Right atrium auricular region (tissue), 2 donors: ENCODE results near the gene GALNT10. TPM values are rescaled to one million over a fixed set of nuclear protein-coding genes. Genes with fewer than 3 reads are reported as not detected.
"Not testable (repeated sequence)": the region's sequence is repeated elsewhere in the genome, so short reads cannot be mapped to it uniquely, and the experiment has no call there.

Experiments used
- DNase-seq: peaks from one replicate; pipeline ENCODE4 v3.0.0-alpha.2; 2019; ENCODE audit warnings: low spot score
- H3K27ac ChIP-seq, 2 donors: fragments of 200-600 bp; sonication (generic); 1 replicate in 1 of 2; 2 replicates in 1 of 2; pipeline ENCODE4 v1.5.1; 2016 to 2019
- H3K27me3 ChIP-seq, 2 donors: fragments of 200-600 bp; sonication (generic); one replicate each; pipeline versions ENCODE4 v1.5.1 to v1.6.0; 2017 to 2019
- H3K36me3 ChIP-seq: fragments of 200-600 bp; sonication (generic); one replicate; pipeline ENCODE4 v1.5.1; 2016
- H3K4me1 ChIP-seq, 2 donors: fragments of 200-600 bp; sonication (generic); one replicate each; pipeline versions ENCODE4 v1.5.1 to v1.6.0; 2017 to 2019
- H3K4me3 ChIP-seq, 2 donors: fragments of 200-600 bp; sonication (generic); 1 replicate in 1 of 2; 2 replicates in 1 of 2; pipeline ENCODE4 v1.5.1; 2017 to 2019; ENCODE audit warnings: mild to moderate bottlenecking in 1 of 2, moderate library complexity in 1 of 2
- H3K9me3 ChIP-seq, 2 donors: fragments of 200-600 bp; sonication (generic); one replicate each; pipeline ENCODE4 v1.5.1; 2019
- CTCF ChIP-seq, 2 donors: fragments of 200-600 bp; sonication (generic); IDR thresholded peaks; one replicate each; pipeline ENCODE4 v1.5.1; 2019; ENCODE audit warnings: antibody characterized with exemption in 2 of 2
- total RNA-seq, 2 donors: library from RNA; depleted of rRNA; stranded (reverse); fragments of >200 nt; gene quantifications; one replicate each; pipeline ENCODE4 v1.1.0, GENCODE V29; 2016

GALNT10 gene
- total RNA-seq, 2 donors from 2014 or later: 13.2 to 18.4 TPM

- Histone ChIP-seq H3K27ac (no peak overlapping the region), H3K9me3 (no peaks in the 10 kb centered on the region), H3K4me3 (no peak overlapping the region), H3K4me1 (peaks cover 0 to 30% of the 10 kb centered on the region in 2 donors), H3K36me3 (no peaks in the 10 kb centered on the region), H3K27me3 (no peaks in the 10 kb centered on the region)
- no peak for DNase-seq
- TF ChIP-seq CTCF (IDR thresholded peaks at IDR 0.05): no peak
These were observed 165.6 kb downstream of the GALNT10 start for GRCh38 chr5:154356020-154356655.

DNA sequence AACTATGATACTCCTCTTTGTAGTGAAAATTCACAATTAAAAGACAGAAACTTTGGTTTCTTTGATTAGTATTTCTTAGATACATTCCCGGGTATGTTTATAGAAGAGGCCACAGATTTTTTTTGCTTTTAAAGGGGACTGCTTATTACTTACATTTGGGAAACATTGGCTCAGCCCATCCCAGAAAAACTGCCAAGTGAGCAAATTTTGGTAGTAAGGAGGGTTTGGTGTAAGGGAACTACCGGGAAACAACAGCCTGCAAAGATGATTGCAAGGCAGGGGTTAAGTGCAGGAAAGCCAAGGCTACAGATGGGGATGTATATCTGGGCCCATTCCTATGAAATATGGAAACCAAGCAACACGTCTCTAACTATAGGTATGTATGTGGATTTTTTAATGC is 166.4 kb downstream of the GALNT10 start:
- DNase-seq: no peak
- Histone ChIP-seq H3K4me1 (peaks cover 0 to 30% of the 10 kb centered on the region in 2 donors), H3K36me3 (no peaks in the 10 kb centered on the region), H3K4me3 (no peak overlapping the region), H3K27me3 (no peaks in the 10 kb centered on the region), H3K9me3 (no peaks in the 10 kb centered on the region), H3K27ac (no peak overlapping the region)
- TF ChIP-seq CTCF (IDR thresholded peaks at IDR 0.05): no peak

GRCh38 chr5:154358516-154359220 is 168.1 kb downstream of the GALNT10 start:
- H3K27me3 ChIP-seq: no peaks in the 10 kb centered on the region
- H3K4me1 ChIP-seq: peaks cover 0 to 30% of the 10 kb centered on the region in 2 donors
- H3K4me3 ChIP-seq: no peak overlapping the region
- H3K27ac ChIP-seq: peak overlapping the region in 1 of 2 donors; percentile 46
- H3K36me3 ChIP-seq: no peaks in the 10 kb centered on the region
- no peak for TF ChIP-seq CTCF (IDR thresholded peaks at IDR 0.05)
- H3K9me3 ChIP-seq: no peaks in the 10 kb centered on the region
- DNase-seq: no peak

DNA sequence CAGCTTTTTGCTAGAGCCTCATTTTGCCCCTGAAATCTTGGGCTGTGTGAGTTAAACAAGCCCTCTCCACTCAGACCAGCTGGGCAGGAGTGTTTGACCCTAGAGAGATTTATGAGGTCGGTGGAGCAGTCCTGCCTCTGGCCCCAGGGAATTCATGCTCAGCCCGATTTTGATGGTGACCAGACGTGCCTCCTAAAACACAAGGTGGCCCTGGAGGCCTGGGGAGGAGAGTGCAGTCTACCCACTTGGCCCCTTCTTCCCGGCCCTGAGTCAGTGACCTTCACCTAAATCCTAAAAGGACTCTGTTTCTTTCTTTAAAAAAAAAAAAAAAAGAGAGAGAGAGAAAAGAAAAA is 168.7 kb downstream of the GALNT10 start:
- Histone ChIP-seq H3K4me3 (no peak overlapping the region), H3K9me3 (no peaks in the 10 kb centered on the region), H3K27me3 (no peaks in the 10 kb centered on the region), H3K4me1 (peaks cover 0 to 30% of the 10 kb centered on the region in 2 donors), H3K27ac (no peak overlapping the region), H3K36me3 (no peaks in the 10 kb centered on the region)
- no peak for DNase-seq
- TF ChIP-seq CTCF (IDR thresholded peaks at IDR 0.05): no peak

DNA sequence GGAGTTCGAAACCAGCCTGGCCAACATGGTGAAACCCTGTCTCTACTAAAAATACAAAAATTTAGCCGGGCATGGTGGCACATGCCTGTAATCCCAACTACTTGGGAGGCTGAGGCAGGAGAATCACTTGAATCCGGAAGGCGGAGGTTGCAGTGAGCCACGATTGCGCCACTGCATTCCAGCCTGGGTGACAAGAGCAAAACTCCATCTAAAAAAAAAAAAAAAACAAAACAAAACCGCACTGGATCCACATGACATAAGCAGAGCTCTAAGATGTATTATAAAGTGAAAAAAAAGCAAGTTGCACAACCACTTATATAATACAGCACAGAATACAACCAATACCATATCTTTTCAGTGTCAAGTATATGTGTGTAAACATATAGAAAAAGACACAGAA is 169.7 kb downstream of the GALNT10 start:
- not testable (repeated sequence) for H3K27me3 ChIP-seq

DNA sequence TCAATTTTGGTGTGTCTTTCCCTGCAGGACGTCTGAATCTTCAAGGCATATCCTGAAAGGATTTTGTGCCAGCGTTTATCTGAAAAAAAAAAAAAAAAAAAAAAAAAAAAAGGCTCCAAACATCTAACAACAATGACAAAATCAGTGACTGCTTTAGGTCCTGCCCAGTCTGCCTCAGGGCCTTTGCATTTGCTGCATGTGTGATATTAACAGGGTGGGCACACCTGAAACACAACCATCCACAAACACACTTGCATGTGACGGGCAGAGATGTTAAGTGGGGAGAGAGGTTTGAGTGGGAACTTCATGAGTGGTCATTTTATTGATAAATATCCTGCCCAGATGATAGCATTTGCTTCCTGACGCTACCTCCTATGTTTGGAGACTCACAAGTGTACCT is 172.9 kb downstream of the GALNT10 start:
- H3K4me1 ChIP-seq: peaks cover 0 to 46% of the 10 kb centered on the region in 2 donors
- no peak for DNase-seq
- H3K36me3 ChIP-seq: no peaks in the 10 kb centered on the region
- no peak for TF ChIP-seq CTCF (IDR thresholded peaks at IDR 0.05)
- H3K27me3 ChIP-seq: no peaks in the 10 kb centered on the region
- no peak overlapping the region for H3K27ac ChIP-seq
- H3K4me3 ChIP-seq: no peak overlapping the region
- H3K9me3 ChIP-seq: no peaks in the 10 kb centered on the region

More for the DNA sequence above, 169.7 kb downstream of the GALNT10 start:
- not testable (repeated sequence) for H3K4me3 ChIP-seq, DNase-seq, H3K36me3 ChIP-seq, H3K9me3 ChIP-seq, H3K27ac ChIP-seq
- peaks cover 0 to 33% of the 10 kb centered on the region in 2 donors for H3K4me1 ChIP-seq
